Mesendoderm (in vitro differentiated cells): ENCODE results near the gene NCF4.

ENCODE experiments used
- DNase-seq: peaks from one replicate; pipeline ENCODE4 v3.0.0; 2013
- H2AK5ac ChIP-seq: 2 replicates; pipeline ENCODE4 v1.6.1; 2013; ENCODE audit warnings: low read length, inconsistent platforms
- H2BK120ac ChIP-seq: 2 replicates; pipeline ENCODE4 v1.6.1; 2013; ENCODE audit warnings: low read depth, mild to moderate bottlenecking, low read length, moderate library complexity, mixed read lengths
- H2BK15ac ChIP-seq: replicated peaks from 2 replicates; pipeline ENCODE4 v1.6.1; 2013; ENCODE audit warnings: low read depth, mild to moderate bottlenecking, moderate library complexity
- H2BK5ac ChIP-seq: 2 replicates; pipeline ENCODE4 v1.6.1; 2013; ENCODE audit warnings: low read length, inconsistent platforms
- H3K18ac ChIP-seq: 2 replicates; pipeline ENCODE4 v1.6.1; 2013; ENCODE audit warnings: mild to moderate bottlenecking, low read length, mixed read lengths
- H3K23ac ChIP-seq: one replicate; pipeline ENCODE4 v1.6.1; 2013; ENCODE audit warnings: low read length
- H3K27ac ChIP-seq: 2 replicates; pipeline ENCODE4 v1.5.1; 2013; ENCODE audit warnings: low read depth, mild to moderate bottlenecking, inconsistent platforms, low read length, moderate library complexity
- H3K27me3 ChIP-seq: 2 replicates; pipeline ENCODE4 v1.6.1; 2013; ENCODE audit warnings: low read length, control low read depth, mild to moderate bottlenecking, inconsistent platforms; ENCODE audit not compliant: insufficient read depth, poor library complexity
- H3K36me3 ChIP-seq: 2 replicates; pipeline ENCODE4 v1.6.1; 2013; ENCODE audit warnings: low read length, inconsistent platforms; ENCODE audit not compliant: control insufficient read depth, insufficient read depth
- H3K4ac ChIP-seq: one replicate; pipeline ENCODE4 v1.6.1; 2013; ENCODE audit warnings: low read depth, mild to moderate bottlenecking, low read length, moderate library complexity
- H3K4me1 ChIP-seq: 2 replicates; pipeline ENCODE4 v1.6.1; 2013; ENCODE audit warnings: low read depth, low read length, inconsistent platforms; ENCODE audit not compliant: control insufficient read depth
- H3K4me2 ChIP-seq: 2 replicates; pipeline ENCODE4 v1.6.1; 2013; ENCODE audit warnings: low read length
- H3K4me3 ChIP-seq: 2 replicates; pipeline ENCODE4 v1.5.1; 2013; ENCODE audit warnings: mild to moderate bottlenecking, low read length
- H3K56ac ChIP-seq: one replicate; pipeline ENCODE4 v1.6.1; 2013; ENCODE audit warnings: low read length
- H3K79me1 ChIP-seq: 2 replicates; pipeline ENCODE4 v1.6.1; 2013; ENCODE audit warnings: low read length, inconsistent platforms
- H3K79me2 ChIP-seq: 2 replicates; pipeline ENCODE4 v1.6.1; 2013; ENCODE audit warnings: mild to moderate bottlenecking, low read length; ENCODE audit not compliant: control insufficient read depth, insufficient read depth
- H3K9ac ChIP-seq: 2 replicates; pipeline ENCODE4 v1.6.1; 2013; ENCODE audit warnings: low read length, inconsistent platforms
- H4K5ac ChIP-seq: one replicate; pipeline ENCODE4 v1.6.1; 2013; ENCODE audit warnings: low read length
- H4K8ac ChIP-seq: one replicate; pipeline ENCODE4 v1.6.1; 2013; ENCODE audit warnings: low read depth, mild to moderate bottlenecking, control low read depth, low read length, moderate library complexity
- WGBS: extraction: QIAGEN DNeasy Blood & Tissue Kit; methylation state at CpG from one replicate; pipeline ENCODE4 v1.1.7; 2013; ENCODE audit warnings: low lambda C conversion rate, missing lambda C conversion rate; ENCODE audit not compliant: insufficient coverage; ENCODE audit errors: extremely low coverage; 5-methylcytosine and 5-hydroxymethylcytosine counted together

NCF4 gene

GRCh38 chr22:36870250-36870649 lies 9.4 kb downstream of the NCF4 start:
- Histone ChIP-seq H4K8ac (no peak overlapping the region), H3K27ac (no peak overlapping the region), H2BK5ac (no peak overlapping the region), H3K56ac (no peak overlapping the region), H3K4me2 (no peak overlapping the region), H3K36me3 (no peaks in the 10 kb centered on the region), H4K5ac (no peak overlapping the region), H2BK120ac (no peak overlapping the region), H3K79me1 (no peaks in the 10 kb centered on the region), H3K79me2 (no peaks in the 10 kb centered on the region), H2BK15ac (no peak overlapping the region), H3K27me3 (no peaks in the 10 kb centered on the region), H3K9ac (no peak overlapping the region), H3K4me1 (no peaks in the 10 kb centered on the region), H3K4ac (no peak overlapping the region), H2AK5ac (no peak overlapping the region), H3K18ac (no peak overlapping the region), H3K23ac (no peak overlapping the region), H3K4me3 (no peak overlapping the region)
- no peak for DNase-seq
- no CpG with 5 or more reads among the region's 14 CpGs for WGBS

GRCh38 chr22:36871669-36872081 lies 10.9 kb downstream of the NCF4 start:
- Histone ChIP-seq H4K8ac (no peak overlapping the region), H2BK120ac (no peak overlapping the region), H3K36me3 (no peaks in the 10 kb centered on the region), H3K27ac (no peak overlapping the region), H3K27me3 (no peaks in the 10 kb centered on the region), H2AK5ac (no peak overlapping the region), H3K18ac (no peak overlapping the region), H3K4ac (no peak overlapping the region), H3K23ac (no peak overlapping the region), H4K5ac (no peak overlapping the region), H3K4me2 (no peak overlapping the region), H3K4me3 (no peak overlapping the region), H2BK15ac (no peak overlapping the region), H3K79me1 (no peaks in the 10 kb centered on the region), H2BK5ac (no peak overlapping the region), H3K56ac (no peak overlapping the region), H3K79me2 (no peaks in the 10 kb centered on the region), H3K9ac (no peak overlapping the region), H3K4me1 (no peaks in the 10 kb centered on the region)
- no CpG with 5 or more reads among the region's 11 CpGs for WGBS
- DNase-seq: peak; percentile 45

- H2BK120ac ChIP-seq: no peak overlapping the region
- no peaks in the 10 kb centered on the region for H3K27me3 ChIP-seq
- no peak overlapping the region for H3K23ac ChIP-seq
- H4K8ac ChIP-seq: no peak overlapping the region
- H3K4me1 ChIP-seq: no peaks in the 10 kb centered on the region
- no peak overlapping the region for H3K56ac ChIP-seq
- H3K79me1 ChIP-seq: no peaks in the 10 kb centered on the region
- no peak overlapping the region for H3K4ac ChIP-seq
- no peak overlapping the region for H3K27ac ChIP-seq
- no peak overlapping the region for H3K4me3 ChIP-seq
- DNase-seq: no peak
- H2BK15ac ChIP-seq: no peak overlapping the region
- H3K18ac ChIP-seq: no peak overlapping the region
- no peak overlapping the region for H3K4me2 ChIP-seq
- H4K5ac ChIP-seq: no peak overlapping the region
- no peak overlapping the region for H2AK5ac ChIP-seq
- no CpG with 5 or more reads among the region's 3 CpGs for WGBS
- H2BK5ac ChIP-seq: no peak overlapping the region
- H3K79me2 ChIP-seq: no peaks in the 10 kb centered on the region
- no peak overlapping the region for H3K9ac ChIP-seq
- no peaks in the 10 kb centered on the region for H3K36me3 ChIP-seq
These were observed 11.3 kb downstream of the NCF4 start for GRCh38 chr22:36872084-36872483.

GRCh38 chr22:36872866-36873498 lies 12.2 kb downstream of the NCF4 start:
- H3K36me3 ChIP-seq: no peaks in the 10 kb centered on the region
- DNase-seq: no peak
- no peak overlapping the region for H3K27ac ChIP-seq
- 100% methylated on average over 1 of the region's 2 CpGs for WGBS
- H2BK120ac ChIP-seq: no peak overlapping the region
- no peak overlapping the region for H4K8ac ChIP-seq
- no peak overlapping the region for H3K18ac ChIP-seq
- no peak overlapping the region for H3K4me2 ChIP-seq
- no peak overlapping the region for H3K4ac ChIP-seq
- H3K79me2 ChIP-seq: no peaks in the 10 kb centered on the region
- H3K56ac ChIP-seq: no peak overlapping the region
- H2AK5ac ChIP-seq: no peak overlapping the region
- H4K5ac ChIP-seq: no peak overlapping the region
- H3K4me3 ChIP-seq: no peak overlapping the region
- no peak overlapping the region for H2BK5ac ChIP-seq
- H3K23ac ChIP-seq: no peak overlapping the region
- no peak overlapping the region for H2BK15ac ChIP-seq
- no peaks in the 10 kb centered on the region for H3K4me1 ChIP-seq
- no peaks in the 10 kb centered on the region for H3K27me3 ChIP-seq
- H3K9ac ChIP-seq: no peak overlapping the region
- no peaks in the 10 kb centered on the region for H3K79me1 ChIP-seq

DNA sequence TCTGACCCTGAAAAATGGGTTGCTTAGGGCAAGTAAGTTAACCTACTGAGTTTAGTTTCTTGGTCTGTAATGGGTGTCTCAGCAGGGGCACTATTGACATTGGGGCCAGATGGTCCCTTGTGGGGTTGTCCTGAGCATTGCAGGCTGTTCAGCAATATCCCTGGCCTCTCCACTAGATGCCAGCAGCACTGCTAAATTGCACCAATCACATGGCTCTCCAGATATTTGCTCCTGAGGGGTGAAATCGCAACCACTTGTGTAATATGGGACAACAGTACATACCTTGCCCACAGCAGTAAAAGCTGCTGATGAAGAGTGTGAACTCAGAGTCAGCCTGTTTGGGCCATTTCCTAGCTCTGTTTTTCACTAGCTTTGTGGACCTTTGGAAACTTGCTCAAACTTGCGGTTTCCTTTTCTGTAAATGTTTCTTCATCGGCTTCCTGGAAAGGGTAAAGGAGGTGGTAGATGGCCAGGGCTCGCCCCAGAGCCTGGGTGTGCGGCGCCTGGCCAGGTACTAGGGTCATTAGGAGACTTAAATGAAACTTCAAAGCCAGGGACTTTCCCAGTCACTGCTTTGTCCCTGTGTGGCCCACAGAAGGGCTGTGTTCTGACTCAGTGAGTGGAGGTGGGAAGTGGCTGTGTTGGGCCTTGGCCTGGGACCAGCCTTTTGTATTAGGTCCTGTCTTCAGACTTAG lies 13.0 kb downstream of the NCF4 start:
- Histone ChIP-seq H3K27me3 (no peaks in the 10 kb centered on the region), H4K8ac (no peak overlapping the region), H3K36me3 (no peaks in the 10 kb centered on the region), H3K23ac (no peak overlapping the region), H4K5ac (no peak overlapping the region), H2BK5ac (no peak overlapping the region), H2BK15ac (no peak overlapping the region), H2BK120ac (no peak overlapping the region), H3K56ac (no peak overlapping the region), H3K79me1 (no peaks in the 10 kb centered on the region), H3K27ac (no peak overlapping the region), H3K4ac (no peak overlapping the region), H3K4me1 (no peaks in the 10 kb centered on the region), H3K4me2 (no peak overlapping the region), H3K9ac (no peak overlapping the region), H3K4me3 (no peak overlapping the region), H2AK5ac (no peak overlapping the region), H3K79me2 (no peaks in the 10 kb centered on the region), H3K18ac (no peak overlapping the region)
- peak; percentile 80 for DNase-seq
- no CpG with 5 or more reads among the region's 6 CpGs for WGBS

GRCh38 chr22:36874309-36874696 lies 13.5 kb downstream of the NCF4 start:
- no peak for DNase-seq
- WGBS: no CpG with 5 or more reads among the region's 2 CpGs
- no peaks in the 10 kb centered on the region for H3K79me2 ChIP-seq
- H2BK120ac ChIP-seq: no peak overlapping the region
- H3K4me2 ChIP-seq: no peak overlapping the region
- no peak overlapping the region for H3K9ac ChIP-seq
- no peak overlapping the region for H2BK5ac ChIP-seq
- H4K5ac ChIP-seq: no peak overlapping the region
- H3K79me1 ChIP-seq: no peaks in the 10 kb centered on the region
- no peak overlapping the region for H3K4me3 ChIP-seq
- no peak overlapping the region for H3K23ac ChIP-seq
- no peak overlapping the region for H2AK5ac ChIP-seq
- no peak overlapping the region for H3K18ac ChIP-seq
- H3K27ac ChIP-seq: no peak overlapping the region
- no peaks in the 10 kb centered on the region for H3K4me1 ChIP-seq
- H4K8ac ChIP-seq: no peak overlapping the region
- H3K36me3 ChIP-seq: no peaks in the 10 kb centered on the region
- H3K4ac ChIP-seq: no peak overlapping the region
- H2BK15ac ChIP-seq: no peak overlapping the region
- H3K56ac ChIP-seq: no peak overlapping the region
- no peaks in the 10 kb centered on the region for H3K27me3 ChIP-seq
